H1 (cell line): ENCODE measurements around the gene EIF2A. TPM values are rescaled to one million over a fixed set of nuclear protein-coding genes. Genes with fewer than 3 reads are reported as not detected.

Source experiments
- CTCF ChIA-PET: fragments of 300-600 bp; sonication (Branson Sonifier 250); formaldehyde crosslinking; loops from one replicate; lab custom pipeline; 2021; ENCODE audit not compliant: partially characterized antibody; lab: Charles Lee
- POLR2A ChIA-PET: fragments of 300-600 bp; sonication (Branson Sonifier 250); formaldehyde crosslinking; loops from one replicate; lab custom pipeline; 2021; ENCODE audit warnings: inconsistent platforms; ENCODE audit not compliant: partially characterized antibody; lab: Charles Lee
- DNase-seq, 2 experiments: peaks; one replicate each; pipeline versions ENCODE4 v3.0.0 to v3.0.0-alpha.2; 2010 to 2022; ENCODE audit warnings: low spot score in 2 of 2, low read depth in 1 of 2, mixed read lengths in 1 of 2
- FAIRE-seq: peaks from 2 replicates; lab custom pipeline; 2011; peaks lifted over from hg19 to GRCh38; lab: Jason Lieb, UNC
- H2AFZ ChIP-seq: 2 replicates; pipeline ENCODE4 v1.8.1; 2012; ENCODE audit warnings: low read length, inconsistent platforms
- H2AK5ac ChIP-seq: 2 replicates; pipeline ENCODE4 v1.6.1; 2013; ENCODE audit warnings: low read depth, low read length
- H2BK120ac ChIP-seq: replicated peaks from 2 replicates; pipeline ENCODE3; 2013; ENCODE audit warnings: low read depth, low read length, inconsistent platforms
- H2BK12ac ChIP-seq: 2 replicates; pipeline ENCODE4 v1.6.1; 2013; ENCODE audit warnings: low read depth, low read length
- H2BK15ac ChIP-seq: 2 replicates; pipeline ENCODE4 v1.6.1; 2013; ENCODE audit warnings: low read length
- H2BK20ac ChIP-seq: 2 replicates; pipeline ENCODE4 v1.6.1; 2013; ENCODE audit warnings: low read length
- H2BK5ac ChIP-seq: 2 replicates; pipeline ENCODE4 v1.6.1; 2013; ENCODE audit warnings: low read depth, low read length
- H3K14ac ChIP-seq: 2 replicates; pipeline ENCODE4 v1.6.1; 2013; ENCODE audit warnings: inconsistent platforms; ENCODE audit not compliant: insufficient read length
- H3K18ac ChIP-seq: 2 replicates; pipeline ENCODE4 v1.6.1; 2013; ENCODE audit warnings: low read length; ENCODE audit errors: extremely low read depth
- H3K23ac ChIP-seq: 2 replicates; pipeline ENCODE4 v1.6.1; 2013; ENCODE audit warnings: inconsistent platforms; ENCODE audit not compliant: insufficient read length
- H3K23me2 ChIP-seq: 2 replicates; pipeline ENCODE4 v1.6.1; 2013; ENCODE audit warnings: low read depth, low read length
- H3K27ac ChIP-seq: 2 replicates; pipeline ENCODE4 v1.6.1; 2011; ENCODE audit warnings: low read depth, low read length, inconsistent platforms
- H3K27me3 ChIP-seq, 4 experiments: replicated peaks in 1 of 4; 1 replicate in 1 of 4; 2 replicates in 3 of 4; pipeline versions ENCODE4 v1.6.1 to v1.8.1; 2011 to 2013; ENCODE audit warnings: low read length in 3 of 4, mild to moderate bottlenecking in 3 of 4, inconsistent platforms in 2 of 4, mixed read lengths in 2 of 4, moderate library complexity in 1 of 4; ENCODE audit not compliant: control insufficient read depth in 3 of 4, insufficient read depth in 3 of 4; ENCODE audit errors: extremely low read depth in 1 of 4
- H3K36me3 ChIP-seq, 4 experiments: 2 replicates each; pipeline versions ENCODE4 v1.6.1 to v1.8.1; 2011 to 2013; ENCODE audit warnings: mild to moderate bottlenecking in 4 of 4, low read length in 3 of 4, moderate library complexity in 2 of 4, control low read depth in 1 of 4, inconsistent platforms in 1 of 4; ENCODE audit not compliant: insufficient read depth in 4 of 4, control insufficient read depth in 2 of 4
- H3K4ac ChIP-seq: replicated peaks from 2 replicates; pipeline ENCODE3; 2013; ENCODE audit warnings: low read length, low read depth, mixed read lengths, inconsistent platforms; ENCODE audit not compliant: insufficient read length
- H3K4me1 ChIP-seq, 4 experiments: replicated peaks in 1 of 4; 1 replicate in 1 of 4; 2 replicates in 3 of 4; pipeline versions ENCODE4 v1.6.1 to v1.8.1; 2011 to 2013; ENCODE audit warnings: low read length in 3 of 4, inconsistent platforms in 2 of 4, mixed read lengths in 1 of 4; ENCODE audit not compliant: insufficient read depth in 4 of 4, control insufficient read depth in 3 of 4
- H3K4me2 ChIP-seq, 2 experiments: 2 replicates each; pipeline versions ENCODE4 v1.6.1 to v1.8.1; 2011 to 2013; ENCODE audit warnings: low read depth in 2 of 2, low read length in 2 of 2, control low read depth in 1 of 2, inconsistent platforms in 1 of 2, mild to moderate bottlenecking in 1 of 2; ENCODE audit not compliant: insufficient read depth in 1 of 2
- H3K4me3 ChIP-seq, 4 experiments: fragments of 200-600, 300-600 bp in 1 of 4; sonication (generic), shearing (Covaris generic), sonication (Bioruptor Twin) in 1 of 4; 2 replicates each; pipeline versions ENCODE4 v1.5.1 to v1.8.1; 2011 to 2016; ENCODE audit warnings: low read length in 4 of 4, low read depth in 3 of 4, control low read depth in 2 of 4, inconsistent platforms in 2 of 4, mild to moderate bottlenecking in 2 of 4, mixed read lengths in 1 of 4, moderate library complexity in 1 of 4; ENCODE audit not compliant: insufficient read depth in 2 of 4; ENCODE audit errors: extremely low read depth in 1 of 4
- H3K56ac ChIP-seq: replicated peaks from 2 replicates; pipeline ENCODE3; 2013; ENCODE audit warnings: low read depth, mild to moderate bottlenecking, mixed read lengths, low read length, inconsistent platforms; ENCODE audit not compliant: insufficient read length
- H3K79me1 ChIP-seq: 2 replicates; pipeline ENCODE4 v1.6.1; 2013; ENCODE audit warnings: low read depth, low read length, control low read depth
- H3K79me2 ChIP-seq, 2 experiments: 2 replicates each; pipeline versions ENCODE4 v1.6.1 to v1.8.1; 2012 to 2013; ENCODE audit warnings: low read length in 2 of 2, mild to moderate bottlenecking in 2 of 2, inconsistent platforms in 1 of 2; ENCODE audit not compliant: insufficient read depth in 2 of 2, control insufficient read depth in 1 of 2
- H3K9ac ChIP-seq, 4 experiments: replicated peaks in 1 of 4; 1 replicate in 1 of 4; 2 replicates in 3 of 4; pipeline versions ENCODE4 v1.6.1 to v1.8.1; 2011 to 2013; ENCODE audit warnings: low read depth in 3 of 4, low read length in 3 of 4, control low read depth in 2 of 4, mild to moderate bottlenecking in 2 of 4, moderate library complexity in 2 of 4, inconsistent platforms in 1 of 4; ENCODE audit errors: extremely low read depth in 1 of 4
- H3K9me3 ChIP-seq, 2 experiments: 2 replicates each; pipeline versions ENCODE4 v1.6.1 to v1.8.1; 2012 to 2013; ENCODE audit warnings: mild to moderate bottlenecking in 2 of 2, moderate library complexity in 2 of 2, control low read depth in 1 of 2, inconsistent platforms in 1 of 2, low read depth in 1 of 2, low read length in 1 of 2, mixed read lengths in 1 of 2; ENCODE audit not compliant: insufficient read depth in 2 of 2
- H4K20me1 ChIP-seq, 2 experiments: replicated peaks in 1 of 2; 2 replicates each; pipeline versions ENCODE3 to v1.8.1; 2011 to 2013; ENCODE audit warnings: inconsistent platforms in 2 of 2, low read length in 2 of 2, mild to moderate bottlenecking in 1 of 2; ENCODE audit not compliant: insufficient read depth in 2 of 2, control insufficient read depth in 1 of 2
- H4K5ac ChIP-seq: 2 replicates; pipeline ENCODE4 v1.6.1; 2013; ENCODE audit warnings: low read length, low read depth, mixed read lengths, inconsistent platforms; ENCODE audit not compliant: insufficient read length
- H4K8ac ChIP-seq: 2 replicates; pipeline ENCODE4 v1.8.0; 2013; ENCODE audit warnings: mild to moderate bottlenecking, moderate library complexity, low read length, inconsistent platforms; ENCODE audit not compliant: insufficient read depth; ENCODE audit errors: extremely low read depth
- H4K91ac ChIP-seq: replicated peaks from 2 replicates; pipeline ENCODE3; 2013; ENCODE audit warnings: low read length, mixed read lengths, inconsistent platforms; ENCODE audit not compliant: insufficient read length
- ATF3 ChIP-seq: IDR thresholded peaks from 2 replicates; pipeline ENCODE4 v1.6.1; 2011; ENCODE audit warnings: low read depth, mild to moderate bottlenecking, low read length; ENCODE audit not compliant: insufficient read depth
- BACH1 ChIP-seq: IDR thresholded peaks from 2 replicates; pipeline ENCODE4 v1.6.1; 2012; ENCODE audit warnings: low read length, improper control_type of control experiment
- CEBPB ChIP-seq: IDR thresholded peaks from 2 replicates; pipeline ENCODE4 v1.6.1; 2012; ENCODE audit warnings: low read depth, low read length
- FOSL1 ChIP-seq: IDR thresholded peaks from 2 replicates; pipeline ENCODE4 v1.6.1; 2011; ENCODE audit warnings: mild to moderate bottlenecking, low read depth, low read length, moderate library complexity; ENCODE audit not compliant: insufficient read depth
- MAX ChIP-seq: IDR thresholded peaks from 2 replicates; pipeline ENCODE4 v1.6.1; 2012; ENCODE audit warnings: inconsistent platforms
- PHF8 ChIP-seq: fragments of 200-600 bp; sonication (generic); conservative IDR thresholded peaks from 2 replicates; pipeline ENCODE4 v1.7.1; 2012; ENCODE audit warnings: low read depth, mild to moderate bottlenecking, inconsistent platforms, low read length, moderate library complexity
- RNF2 ChIP-seq: fragments of 200-900, 300-1000 bp; sonication (generic); IDR thresholded peaks from 2 replicates; pipeline ENCODE4 v1.7.1; 2016; ENCODE audit warnings: borderline replicate concordance, low read depth, mild to moderate bottlenecking, antibody characterized with exemption, low read length; ENCODE audit not compliant: poor library complexity, severe bottlenecking; ENCODE audit errors: missing control alignments
- SRF ChIP-seq: IDR thresholded peaks from 2 replicates; pipeline ENCODE4 v1.6.1; 2011; ENCODE audit warnings: mild to moderate bottlenecking, low read depth, low read length, moderate library complexity
- TBP ChIP-seq: IDR thresholded peaks from 2 replicates; pipeline ENCODE4 v1.6.1; 2011; ENCODE audit warnings: low read depth, low read length, improper control_type of control experiment
- WGBS, 2 experiments: shearing (Covaris generic) in 1 of 2; methylation state at CpG; one replicate each; pipeline versions ENCODE4 v1.1.6 to v1.1.7; 2013 to 2015; ENCODE audit warnings: low lambda C conversion rate in 2 of 2, mixed read lengths in 2 of 2, inconsistent platforms in 1 of 2, low coverage in 1 of 2, missing lambda C conversion rate in 1 of 2; ENCODE audit not compliant: insufficient replicate concordance in 2 of 2, insufficient coverage in 1 of 2, insufficient read length in 1 of 2; ENCODE audit errors: extremely low coverage in 1 of 2, missing lambda C conversion rate in 1 of 2; 5-methylcytosine and 5-hydroxymethylcytosine counted together
- polyA plus RNA-seq, 7 experiments: library from polyadenylated mRNA; depleted of rRNA in 3 of 7; stranded (reverse) in 5 of 7; unstranded in 2 of 7; fragments of >200 nt in 5 of 7; fragments of 200-250 nt in 2 of 7; gene quantifications; 1 replicate in 5 of 7; 2 replicates in 1 of 7; 4 replicates in 1 of 7; pipeline versions ENCODE4 v1.2.1 to v1.2.3, GENCODE V29; 2011 to 2013; ENCODE audit warnings: missing spikeins in 2 of 7, mixed read lengths in 2 of 7
- total RNA-seq: library from RNA; stranded (reverse); fragmentation: NEBNext Ultra II Directional; extraction: Animal tissue kit (Norgen Biotek cat#: 25700); gene quantifications from 2 replicates; pipeline ENCODE4 v1.2.1, GENCODE V29; 2021

The EIF2A gene
- total and polyA plus RNA-seq, 2 of the 8 experiments (the other 6 are each of a cell fraction or from before 2014, with no cell fraction given) = 59.3 to 91.6 TPM

GRCh38 chr3:150511122-150511821, 35.3 kb upstream of the EIF2A start:
- Histone ChIP-seq H4K20me1 (no peaks in the 10 kb centered on the region), H2BK15ac (no peak overlapping the region), H3K79me2 (no peaks in the 10 kb centered on the region), H3K23me2 (no peaks in the 10 kb centered on the region), H3K4me1 (peaks cover 0 to 7% (median 0%) of the 10 kb centered on the region in 4 experiments; a peak in 1 of 7 replicates), H3K9ac (no peak overlapping the region), H2AK5ac (no peak overlapping the region), H3K9me3 (no peaks in the 10 kb centered on the region), H2AFZ (no peak overlapping the region), H2BK12ac (no peak overlapping the region), H3K18ac (no peak overlapping the region), H3K79me1 (no peaks in the 10 kb centered on the region), H4K5ac (no peak overlapping the region), H3K14ac (no peak overlapping the region), H3K27ac (no peak overlapping the region), H3K56ac (no peak overlapping the region), H4K91ac (no peak overlapping the region), H3K23ac (no peak overlapping the region), H3K4me3 (no peak overlapping the region), H4K8ac (no peak overlapping the region), H3K4ac (no peak overlapping the region), H2BK5ac (no peak overlapping the region), H3K4me2 (0 out of 4 replicates have a peak overlapping the region, but pooled peaks of 1 of the 2 experiments have one; percentile 12), H2BK120ac (no peak overlapping the region), H2BK20ac (no peak overlapping the region), H3K36me3 (no peaks in the 10 kb centered on the region), H3K27me3 (no peaks in the 10 kb centered on the region)
- peak; percentile 13 for FAIRE-seq
- POLR2A ChIA-PET = interaction anchor here (0.6 to 2.4 kb wide), 2 partner anchors 35 to 42 kb away, joined by 3 to 6 read pairs; partner anchors contain the start of genes EIF2A and SERP1
- TF ChIP-seq RNF2 (no peak), PHF8 (no peak), SRF (no peak), BACH1 (no peak), ATF3 (no peak), CEBPB (no peak), FOSL1 (no peak), TBP (no peak), MAX (no peak)
- CTCF ChIA-PET = interaction anchor here (1.5 kb wide), 1 partner anchor 16 kb away, joined by 3 read pairs; no protein-coding TSS in a partner anchor
- DNase-seq = no peak
- WGBS, 2 experiments = 55% methylated on average over 4 of the region's 4 CpGs; no CpG with 5 or more reads in 1 of the 2 experiments
